Subcutaneous abdominal adipose tissue (tissue), 5 donors: Measurements from ENCODE around the gene RNF5.
A peak's percentile ranks its signal among the peaks of the same experiment; 100 is the strongest.

Experiments used
- H3K27ac ChIP-seq: one replicate; pipeline ENCODE4 v1.7.0; 2013; ENCODE audit warnings: low read depth, mild to moderate bottlenecking, inconsistent platforms, low read length, moderate library complexity
- H3K27me3 ChIP-seq, 5 donors: one replicate each; pipeline ENCODE4 v1.7.0; 2013; ENCODE audit warnings: low read length in 5 of 5, inconsistent platforms in 1 of 5; ENCODE audit not compliant: control insufficient read depth in 5 of 5, insufficient read depth in 4 of 5
- H3K36me3 ChIP-seq, 5 donors: one replicate each; pipeline ENCODE4 v1.7.0; 2013; ENCODE audit warnings: low read length in 5 of 5; ENCODE audit not compliant: control insufficient read depth in 5 of 5, insufficient read depth in 5 of 5
- H3K4me1 ChIP-seq, 5 donors: one replicate each; pipeline ENCODE4 v1.7.0; 2013; ENCODE audit warnings: low read length in 5 of 5, mild to moderate bottlenecking in 3 of 5, moderate library complexity in 1 of 5; ENCODE audit not compliant: control insufficient read depth in 5 of 5, insufficient read depth in 5 of 5
- H3K4me3 ChIP-seq, 5 donors: one replicate each; pipeline ENCODE4 v1.7.0; 2013; ENCODE audit warnings: low read length in 5 of 5, low read depth in 1 of 5
- H3K9ac ChIP-seq, 5 donors: one replicate each; pipeline ENCODE4 v1.7.0; 2013; ENCODE audit warnings: low read length in 5 of 5, mild to moderate bottlenecking in 4 of 5, moderate library complexity in 3 of 5
- H3K9me3 ChIP-seq, 5 donors: one replicate each; pipeline ENCODE4 v1.7.0; 2013; ENCODE audit warnings: low read length in 5 of 5; ENCODE audit not compliant: control insufficient read depth in 5 of 5
- donor health status: healthy.
- donor health status: healthy.
- donor health status: healthy.
- donor health status: healthy.
- donor health status: healthy.

Gene RNF5

DNA sequence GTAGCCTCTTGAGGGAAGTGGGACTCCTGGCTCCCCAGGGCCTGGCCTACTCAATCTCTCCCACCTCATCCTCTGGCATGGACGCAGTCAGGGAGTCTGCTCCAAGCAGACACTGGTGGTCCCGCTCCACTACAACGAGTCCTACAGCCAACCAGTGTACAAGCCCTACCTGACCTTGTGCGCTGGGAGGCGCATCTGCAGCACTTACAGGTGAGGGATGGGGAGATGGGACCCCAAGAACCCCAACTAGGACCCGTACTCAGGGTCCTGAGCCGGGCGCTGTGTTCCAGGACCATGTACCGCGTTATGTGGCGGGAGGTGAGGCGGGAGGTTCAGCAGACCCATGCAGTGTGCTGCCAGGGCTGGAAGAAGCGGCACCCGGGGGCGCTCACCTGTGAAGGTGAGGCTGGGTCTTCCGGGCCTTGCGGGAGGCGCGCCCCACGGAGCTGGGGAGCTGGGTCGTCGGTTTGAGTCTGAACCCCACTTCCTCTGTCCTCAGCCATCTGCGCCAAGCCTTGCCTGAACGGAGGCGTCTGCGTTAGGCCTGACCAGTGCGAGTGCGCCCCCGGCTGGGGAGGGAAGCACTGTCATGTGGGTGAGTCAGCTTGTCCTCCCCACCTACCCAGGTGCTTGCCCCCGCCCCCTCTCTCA, 11.7 kb upstream of the RNF5 start:
- peaks cover 0 to 77% (median 60%) of the 10 kb centered on the region in 5 donors for H3K36me3 ChIP-seq
- H3K4me3 ChIP-seq, result no peak overlapping the region
- no peaks in the 10 kb centered on the region for H3K9me3 ChIP-seq
- peaks cover 0 to 19% (median 5%) of the 10 kb centered on the region in 5 donors for H3K4me1 ChIP-seq
- H3K9ac ChIP-seq, result no peak overlapping the region
- H3K27ac ChIP-seq, result no peak overlapping the region
- H3K27me3 ChIP-seq, result no peaks in the 10 kb centered on the region

DNA sequence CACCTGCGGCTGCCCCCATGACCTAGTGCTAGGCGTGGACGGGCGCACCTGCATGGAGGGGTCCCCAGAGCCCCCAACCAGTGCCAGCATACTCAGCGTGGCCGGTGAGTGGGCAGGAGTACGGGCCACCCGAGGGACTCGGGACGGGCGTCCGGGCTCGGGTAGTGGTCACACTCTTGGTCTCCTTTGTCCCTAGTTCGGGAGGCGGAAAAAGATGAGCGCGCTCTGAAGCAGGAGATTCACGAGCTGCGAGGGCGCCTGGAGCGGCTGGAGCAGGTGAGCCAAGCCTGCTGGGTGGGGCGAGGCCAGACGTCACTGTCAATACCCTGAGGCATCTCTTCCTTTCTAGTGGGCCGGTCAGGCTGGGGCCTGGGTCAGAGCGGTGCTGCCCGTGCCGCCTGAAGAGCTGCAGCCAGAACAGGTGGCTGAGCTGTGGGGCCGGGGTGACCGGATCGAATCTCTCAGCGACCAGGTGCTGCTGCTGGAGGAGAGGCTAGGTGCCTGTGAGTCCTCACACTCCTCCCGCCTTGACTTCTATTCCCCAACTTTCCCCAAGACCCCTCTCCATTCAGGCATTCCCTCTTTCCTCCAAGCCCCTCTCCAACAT, 10.9 kb upstream of the RNF5 start:
- Histone ChIP-seq H3K9ac (no peak overlapping the region), H3K36me3 (peaks cover 0 to 77% (median 60%) of the 10 kb centered on the region in 5 donors), H3K9me3 (no peaks in the 10 kb centered on the region), H3K27ac (no peak overlapping the region), H3K27me3 (no peaks in the 10 kb centered on the region), H3K4me3 (no peak overlapping the region), H3K4me1 (peaks cover 0 to 19% (median 5%) of the 10 kb centered on the region in 5 donors)

DNA sequence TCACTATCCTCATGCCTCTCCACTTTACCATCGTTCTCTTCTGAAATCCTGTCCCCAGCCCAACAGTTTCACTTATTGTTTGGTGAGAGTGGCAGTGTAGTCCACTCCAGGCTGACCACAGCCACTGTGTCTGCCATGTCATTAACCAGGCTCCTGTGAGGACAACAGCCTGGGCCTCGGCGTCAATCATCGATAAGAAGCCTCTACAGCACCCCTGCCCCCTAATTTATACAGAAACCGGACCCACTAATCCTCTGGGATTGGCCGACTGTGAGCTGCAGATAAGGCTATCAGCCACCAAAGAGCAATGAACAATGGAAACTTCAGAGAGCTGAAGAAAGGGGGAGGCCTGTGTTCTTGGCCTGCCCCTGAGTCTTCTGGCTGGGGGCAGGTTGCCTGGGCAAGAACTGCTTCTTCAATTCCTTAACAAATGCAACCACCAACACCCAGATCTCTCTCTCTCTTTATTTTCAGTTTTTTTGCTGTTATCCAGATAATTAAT, 10.4 kb upstream of the RNF5 start:
- peaks cover 0 to 16% (median 5%) of the 10 kb centered on the region in 5 donors for H3K4me1 ChIP-seq
- no peak overlapping the region for H3K4me3 ChIP-seq
- no peak overlapping the region for H3K27ac ChIP-seq
- no peaks in the 10 kb centered on the region for H3K27me3 ChIP-seq
- H3K9me3 ChIP-seq, result no peaks in the 10 kb centered on the region
- peaks cover 0 to 71% (median 56%) of the 10 kb centered on the region in 5 donors for H3K36me3 ChIP-seq
- no peak overlapping the region for H3K9ac ChIP-seq

DNA sequence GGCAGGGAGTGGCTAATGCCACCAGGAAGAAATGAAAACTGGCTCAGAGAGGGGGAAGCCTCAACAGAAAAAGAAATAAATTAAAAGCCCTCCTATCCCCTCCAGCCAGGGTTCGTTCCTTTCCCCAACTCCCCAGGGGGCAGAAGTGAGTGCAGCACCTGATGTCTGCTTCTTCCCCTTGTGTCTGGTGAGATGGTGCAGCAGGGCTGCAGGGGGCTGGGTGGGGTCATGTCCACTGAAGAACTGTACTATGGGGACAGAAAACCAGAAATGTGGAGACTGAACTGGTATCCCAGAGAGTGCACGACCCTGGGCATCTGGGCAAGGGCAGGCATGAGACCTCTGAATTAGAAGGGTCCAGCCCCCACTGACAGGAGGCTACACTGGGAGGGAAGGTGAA, 9.9 kb upstream of the RNF5 start:
- H3K4me1 ChIP-seq, result peaks cover 0 to 15% (median 5%) of the 10 kb centered on the region in 5 donors
- H3K4me3 ChIP-seq, result no peak overlapping the region
- no peaks in the 10 kb centered on the region for H3K27me3 ChIP-seq
- H3K27ac ChIP-seq, result no peak overlapping the region
- no peak overlapping the region for H3K9ac ChIP-seq
- no peaks in the 10 kb centered on the region for H3K9me3 ChIP-seq
- peaks cover 0 to 68% (median 52%) of the 10 kb centered on the region in 5 donors for H3K36me3 ChIP-seq

DNA sequence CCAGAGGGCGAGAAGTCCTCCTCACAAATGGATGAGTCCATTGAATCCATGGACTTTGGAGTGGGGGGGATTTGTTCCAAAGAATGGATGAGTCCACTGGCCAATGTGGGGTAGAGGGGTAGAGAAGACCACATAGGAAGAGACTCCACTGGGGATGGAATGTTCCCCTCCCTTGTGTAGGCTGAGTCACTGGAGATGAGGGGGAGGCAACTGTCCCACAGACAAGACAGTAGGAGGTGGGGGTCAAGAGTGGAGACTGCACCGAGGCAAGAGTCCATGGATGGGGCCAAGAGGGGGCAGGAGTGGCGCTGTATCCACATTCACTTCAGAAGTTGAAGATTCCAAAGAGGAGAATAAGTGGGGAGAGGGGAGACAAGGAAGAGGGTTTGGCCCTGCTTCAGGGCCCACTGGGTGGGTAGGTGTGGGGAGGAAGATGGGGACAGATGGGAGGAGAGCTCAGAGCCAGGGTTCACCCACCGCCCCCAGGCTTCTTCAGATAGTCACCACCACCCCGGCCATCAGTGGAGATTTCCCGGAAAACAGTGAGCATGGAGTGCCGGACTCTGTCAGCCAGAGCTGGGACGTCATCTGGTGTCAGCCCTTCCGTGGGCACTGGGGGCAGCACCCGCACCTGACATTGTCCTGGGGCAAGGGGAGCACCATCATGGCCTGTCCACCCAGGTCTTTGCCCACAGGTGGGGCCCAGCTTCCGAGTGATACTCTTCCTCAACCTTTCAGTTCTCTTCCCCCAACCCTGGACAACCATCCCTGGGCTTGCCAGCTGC, 9.2 kb upstream of the RNF5 start:
- Histone ChIP-seq H3K4me1 (peaks cover 0 to 10% (median under 1%) of the 10 kb centered on the region in 5 donors), H3K27me3 (no peaks in the 10 kb centered on the region), H3K9me3 (no peaks in the 10 kb centered on the region), H3K36me3 (peaks cover 0 to 63% (median 52%) of the 10 kb centered on the region in 5 donors), H3K9ac (no peak overlapping the region), H3K27ac (no peak overlapping the region), H3K4me3 (no peak overlapping the region)

DNA sequence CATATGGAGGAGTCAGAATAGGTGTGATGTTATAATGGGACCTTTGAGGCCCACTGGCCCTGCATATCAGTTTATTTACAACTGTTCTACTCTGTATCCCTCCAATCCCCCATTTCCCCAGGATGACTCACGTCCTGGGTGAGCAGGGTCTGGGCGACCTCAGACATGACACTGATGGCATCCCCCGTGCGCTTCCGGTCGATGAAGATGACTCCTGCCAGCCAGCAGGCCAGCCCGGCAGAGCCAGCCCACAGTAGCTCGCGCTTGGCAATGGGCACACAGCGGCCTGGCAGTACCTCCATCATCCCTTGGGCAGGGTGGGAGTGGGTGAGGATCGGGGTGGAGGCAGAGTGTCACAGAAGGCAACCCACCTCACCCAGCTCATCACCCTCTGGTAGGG, 7.9 kb upstream of the RNF5 start:
- H3K36me3 ChIP-seq, result peaks cover 0 to 59% (median 52%) of the 10 kb centered on the region in 5 donors
- no peak overlapping the region for H3K4me3 ChIP-seq
- H3K9ac ChIP-seq, result no peak overlapping the region
- H3K27me3 ChIP-seq, result no peaks in the 10 kb centered on the region
- H3K9me3 ChIP-seq, result no peaks in the 10 kb centered on the region
- H3K27ac ChIP-seq, result no peak overlapping the region
- peaks cover 2 to 16% (median 9%) of the 10 kb centered on the region in 5 donors for H3K4me1 ChIP-seq

DNA sequence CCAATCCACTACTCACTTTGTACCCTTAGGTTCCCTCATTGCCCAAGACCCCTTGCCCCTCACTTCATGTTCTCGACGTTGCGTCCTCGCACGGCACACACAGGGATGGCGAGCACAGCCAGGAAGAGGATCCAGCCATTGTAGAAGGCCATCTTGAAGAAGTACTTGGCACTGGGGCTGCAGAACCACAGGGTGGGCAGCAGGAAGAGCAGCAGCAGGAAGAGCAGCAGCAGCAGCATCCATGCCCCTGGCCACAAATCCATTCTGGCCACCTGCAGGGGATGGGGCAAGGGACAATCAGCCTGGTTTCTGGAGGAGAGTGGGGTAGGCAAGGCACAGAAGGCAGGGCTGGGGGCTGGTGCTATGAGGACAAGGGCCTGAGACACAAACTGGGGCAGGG, 7.0 kb upstream of the RNF5 start:
- no peaks in the 10 kb centered on the region for H3K9me3 ChIP-seq
- H3K27ac ChIP-seq, result no peak overlapping the region
- H3K4me3 ChIP-seq, result no peak overlapping the region
- H3K36me3 ChIP-seq, result peaks cover 0 to 52% (median 49%) of the 10 kb centered on the region in 5 donors
- H3K9ac ChIP-seq, result no peak overlapping the region
- H3K4me1 ChIP-seq, result peaks cover 3 to 22% (median 15%) of the 10 kb centered on the region in 5 donors
- H3K27me3 ChIP-seq, result no peaks in the 10 kb centered on the region

DNA sequence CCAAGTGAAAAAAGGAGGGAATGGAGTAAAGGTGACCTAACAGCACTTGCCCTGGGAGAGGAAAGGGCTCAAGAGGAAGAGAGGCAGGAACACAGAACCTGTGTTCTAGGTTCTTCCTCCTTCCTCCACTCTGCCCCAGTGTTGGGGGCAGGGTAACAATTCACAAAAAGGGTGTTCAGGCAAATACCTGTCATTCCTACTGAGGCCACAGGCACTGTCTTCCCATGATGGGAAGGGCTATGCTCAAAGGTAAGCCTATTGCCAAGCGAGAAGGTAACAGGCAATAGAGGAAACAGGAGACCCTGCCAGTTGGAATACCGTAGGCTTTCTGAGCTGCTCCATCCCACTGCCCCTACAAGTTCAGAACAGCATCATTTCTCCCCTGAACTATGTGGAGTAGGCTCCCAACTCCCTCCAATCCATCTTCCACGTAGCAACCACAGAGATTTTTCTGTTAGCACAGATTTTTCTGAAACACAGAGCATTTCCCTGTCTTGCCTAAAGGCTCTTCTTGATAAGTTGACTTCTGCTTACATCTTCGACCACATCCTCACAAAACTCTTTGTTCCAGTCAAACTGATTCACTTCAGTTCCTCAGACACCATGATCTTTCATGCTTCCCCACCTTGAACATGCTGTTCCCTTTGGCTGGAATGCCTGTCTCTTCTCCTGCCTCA, 5.0 kb upstream of the RNF5 start:
- Histone ChIP-seq H3K9ac (peak overlapping the region in 3 of 5 donors; percentile 12 to 33 (median 25)), H3K27ac (no peak overlapping the region), H3K9me3 (no peaks in the 10 kb centered on the region), H3K4me1 (peaks cover 13 to 40% (median 29%) of the 10 kb centered on the region in 5 donors), H3K27me3 (no peaks in the 10 kb centered on the region), H3K4me3 (no peak overlapping the region), H3K36me3 (peaks cover 0 to 32% (median 30%) of the 10 kb centered on the region in 5 donors)

DNA sequence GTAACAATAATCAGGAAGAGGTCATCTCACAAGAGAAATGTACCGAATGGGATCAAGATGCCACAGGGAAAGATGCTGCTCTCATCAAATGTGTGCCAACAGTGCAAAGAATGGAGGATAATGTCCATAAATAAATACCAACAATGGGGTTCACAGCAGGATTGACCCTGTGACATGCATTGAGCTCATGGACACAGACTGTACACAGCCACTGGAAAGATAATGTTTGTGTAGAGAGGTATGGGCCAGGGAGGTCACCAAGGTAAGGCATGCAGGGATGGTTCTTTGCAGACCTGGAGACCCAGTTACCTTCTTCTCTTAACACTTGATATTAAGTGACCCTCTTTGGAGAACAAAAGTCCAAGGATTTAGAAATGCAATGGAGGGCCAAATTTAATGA, 3.8 kb upstream of the RNF5 start:
- peaks cover 14 to 51% (median 38%) of the 10 kb centered on the region in 5 donors for H3K4me1 ChIP-seq
- no peaks in the 10 kb centered on the region for H3K27me3 ChIP-seq
- peaks cover 0 to 20% (median 17%) of the 10 kb centered on the region in 5 donors for H3K36me3 ChIP-seq
- H3K4me3 ChIP-seq, result no peak overlapping the region
- no peak overlapping the region for H3K27ac ChIP-seq
- H3K9ac ChIP-seq, result no peak overlapping the region
- H3K9me3 ChIP-seq, result no peaks in the 10 kb centered on the region
